ENCODE results near the gene PGM1.

DNA sequence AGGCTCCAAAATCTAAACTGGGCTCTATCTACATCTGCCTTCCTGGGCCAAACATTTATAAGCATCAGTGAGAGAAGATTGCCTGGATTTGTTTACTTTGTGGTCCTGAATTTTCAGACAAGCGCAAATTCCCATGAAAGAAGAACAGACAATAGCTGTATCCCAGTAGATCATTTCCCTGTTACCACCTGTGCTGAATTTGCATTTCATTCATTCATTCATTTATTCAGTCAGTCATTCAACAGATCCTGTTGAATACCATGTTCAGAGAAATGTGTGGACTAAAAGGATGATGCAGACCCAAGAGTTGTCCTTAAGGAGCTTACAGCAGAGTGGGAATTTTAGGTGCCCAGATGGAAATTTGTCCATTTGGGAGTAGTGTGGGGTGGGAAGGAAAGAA lies 2.2 kb downstream of the PGM1 start:
- TF ChIP-seq, protein P1, sequence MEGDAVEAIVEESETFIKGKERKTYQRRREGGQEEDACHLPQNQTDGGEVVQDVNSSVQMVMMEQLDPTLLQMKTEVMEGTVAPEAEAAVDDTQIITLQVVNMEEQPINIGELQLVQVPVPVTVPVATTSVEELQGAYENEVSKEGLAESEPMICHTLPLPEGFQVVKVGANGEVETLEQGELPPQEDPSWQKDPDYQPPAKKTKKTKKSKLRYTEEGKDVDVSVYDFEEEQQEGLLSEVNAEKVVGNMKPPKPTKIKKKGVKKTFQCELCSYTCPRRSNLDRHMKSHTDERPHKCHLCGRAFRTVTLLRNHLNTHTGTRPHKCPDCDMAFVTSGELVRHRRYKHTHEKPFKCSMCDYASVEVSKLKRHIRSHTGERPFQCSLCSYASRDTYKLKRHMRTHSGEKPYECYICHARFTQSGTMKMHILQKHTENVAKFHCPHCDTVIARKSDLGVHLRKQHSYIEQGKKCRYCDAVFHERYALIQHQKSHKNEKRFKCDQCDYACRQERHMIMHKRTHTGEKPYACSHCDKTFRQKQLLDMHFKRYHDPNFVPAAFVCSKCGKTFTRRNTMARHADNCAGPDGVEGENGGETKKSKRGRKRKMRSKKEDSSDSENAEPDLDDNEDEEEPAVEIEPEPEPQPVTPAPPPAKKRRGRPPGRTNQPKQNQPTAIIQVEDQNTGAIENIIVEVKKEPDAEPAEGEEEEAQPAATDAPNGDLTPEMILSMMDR (IDR thresholded peaks at IDR 0.05), result no peak
- no peak for TF ChIP-seq POLR2AphosphoS5 (IDR thresholded peaks at IDR 0.05)
- TF ChIP-seq POLR2A (IDR thresholded peaks at IDR 0.05), result no peak
- TF ChIP-seq EP300 (IDR thresholded peaks at IDR 0.05), result no peak

Measured in stomach (tissue), 4 donors.